Measurements from ENCODE around the gene EEFSEC. TPM values are rescaled to one million over a fixed set of nuclear protein-coding genes. Genes with fewer than 3 reads are reported as not detected.

Gene EEFSEC
- total and polyA plus RNA-seq, 2 of the 4 experiments (the other 2 are of a cell fraction), result 4.5 to 9.3 TPM

DNA sequence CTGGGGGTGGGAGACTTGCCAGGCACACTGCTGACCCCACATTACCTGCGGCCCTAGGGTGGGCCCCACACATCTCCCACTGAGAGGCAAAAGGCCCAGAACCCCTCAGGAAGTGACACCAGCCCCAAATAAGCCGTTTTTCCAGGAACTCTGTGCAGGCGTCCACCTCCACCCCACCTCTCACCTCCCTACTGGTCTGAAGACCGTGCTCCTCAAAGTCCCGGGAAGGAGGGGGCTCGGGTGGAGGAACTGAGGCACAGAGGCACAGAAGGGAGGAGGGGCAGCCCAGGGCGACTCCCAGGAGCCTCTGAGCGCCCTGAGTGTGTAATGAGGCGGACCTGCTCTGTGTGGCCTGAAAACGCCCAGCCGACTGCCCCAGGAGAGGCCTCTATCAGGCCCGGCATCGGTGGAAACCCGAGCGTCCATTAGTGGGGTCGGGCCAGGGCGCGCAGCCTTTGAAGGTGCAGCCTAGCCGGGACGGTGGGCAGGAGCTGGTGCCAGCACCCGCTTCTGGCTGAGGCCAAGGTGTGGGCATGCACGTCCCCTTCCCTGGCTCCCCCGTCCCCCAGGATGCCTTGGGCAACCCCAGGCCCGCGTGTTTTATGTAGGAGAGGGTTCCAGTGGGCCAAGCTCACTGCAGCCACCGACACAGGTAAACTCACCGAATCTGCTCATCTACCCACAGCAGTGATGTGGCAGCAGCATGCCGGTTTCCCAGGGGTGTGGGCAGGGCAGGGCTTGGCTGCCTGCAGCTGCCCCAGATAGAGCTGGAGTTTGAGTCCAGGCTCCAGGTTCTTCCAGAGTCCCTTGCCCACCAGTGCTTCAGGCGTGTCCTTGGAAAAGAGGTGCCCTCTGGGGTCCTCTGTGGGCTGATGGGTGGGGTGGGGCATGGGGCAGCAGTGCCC, 257.6 kb downstream of the EEFSEC start:
- no TSS peak for BruUV-seq (replicated peaks)
- Histone ChIP-seq H3K27ac (ENCODE audit: insufficient read depth, low read length) (no peak overlapping the region), H3K9ac (ENCODE audit: low read depth, low read length) (no peak overlapping the region), H2BK5ac (ENCODE audit: low read depth, low read length, poor library complexity, severe bottlenecking) (no peak overlapping the region), H3K9me3 (ENCODE audit: control insufficient read depth, insufficient read depth, low read length) (no peaks in the 10 kb centered on the region), H4K91ac (ENCODE audit: insufficient read depth, low read depth, low read length) (no peak overlapping the region), H3K56ac (ENCODE audit: extremely low read depth, insufficient read depth, low read length) (no peak overlapping the region), H3K36me3 (ENCODE audit: control insufficient read depth, insufficient read depth, low read length) (no peaks in the 10 kb centered on the region), H2AFZ (replicated peaks; ENCODE audit: low read length, poor library complexity) (no peak overlapping the region), H4K20me1 (ENCODE audit: insufficient read depth, low read length) (no peaks in the 10 kb centered on the region; the same call in 1 of the 2 replicates), H4K5ac (ENCODE audit: low read depth, low read length) (no peak overlapping the region), H3K9me1 (ENCODE audit: insufficient read depth, low read length) (peaks cover 5% of the 10 kb centered on the region; the same call in 1 of the 2 replicates), H3K27me3 (ENCODE audit: control insufficient read depth, insufficient read depth, low read length) (no peaks in the 10 kb centered on the region), H2BK120ac (ENCODE audit: low read depth, low read length) (no peak overlapping the region), H2BK15ac (ENCODE audit: low read depth, low read length) (no peak overlapping the region), H4K8ac (ENCODE audit: low read depth in 2 of 2, low read length in 2 of 2) (no peak overlapping the region), H3K23ac (ENCODE audit: low read depth, low read length) (no peak overlapping the region), H2BK20ac (ENCODE audit: low read depth, low read length) (no peak overlapping the region), H3K14ac (replicated peaks; ENCODE audit: low read depth, low read length) (no peak overlapping the region), H3K4me2 (ENCODE audit: low read depth, low read length) (no peak overlapping the region), H2AK5ac (ENCODE audit: low read depth, low read length) (no peak overlapping the region), H3K79me1 (ENCODE audit: low read depth in 1 of 2, low read length in 2 of 2) (no peaks in the 10 kb centered on the region), H3K18ac (ENCODE audit: low read depth, low read length) (no peak overlapping the region), H3K4ac (ENCODE audit: low read depth, low read length) (no peak overlapping the region), H3K4me1 (ENCODE audit: control insufficient read depth, insufficient read depth, low read length) (no peaks in the 10 kb centered on the region), H3K4me3 (ENCODE audit: insufficient read depth, low read depth, low read length) (no peak overlapping the region), H2AK9ac (replicated peaks; ENCODE audit: low read depth, low read length, poor library complexity) (no peak overlapping the region)
- ChIA-PET CTCF (no interaction called here), POLR2A (ENCODE audit: unreplicated experiment) (no interaction called here)
- TF ChIP-seq, protein P1, sequence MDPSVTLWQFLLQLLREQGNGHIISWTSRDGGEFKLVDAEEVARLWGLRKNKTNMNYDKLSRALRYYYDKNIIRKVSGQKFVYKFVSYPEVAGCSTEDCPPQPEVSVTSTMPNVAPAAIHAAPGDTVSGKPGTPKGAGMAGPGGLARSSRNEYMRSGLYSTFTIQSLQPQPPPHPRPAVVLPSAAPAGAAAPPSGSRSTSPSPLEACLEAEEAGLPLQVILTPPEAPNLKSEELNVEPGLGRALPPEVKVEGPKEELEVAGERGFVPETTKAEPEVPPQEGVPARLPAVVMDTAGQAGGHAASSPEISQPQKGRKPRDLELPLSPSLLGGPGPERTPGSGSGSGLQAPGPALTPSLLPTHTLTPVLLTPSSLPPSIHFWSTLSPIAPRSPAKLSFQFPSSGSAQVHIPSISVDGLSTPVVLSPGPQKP (IDR thresholded peaks at IDR 0.05; ENCODE audit: borderline replicate concordance, low read depth, low read length), result no peak
- no peak for TF ChIP-seq BHLHE40 (IDR thresholded peaks at IDR 0.05; ENCODE audit: low read depth, low read length)
- no peak for TF ChIP-seq CHD1 (IDR thresholded peaks at IDR 0.05; ENCODE audit: low read depth, low read length)
- TF ChIP-seq RAD21 (IDR thresholded peaks at IDR 0.05; ENCODE audit: low read length), result no peak
- no peak for TF ChIP-seq FOS (IDR thresholded peaks at IDR 0.05; ENCODE audit: low read depth, low read length)
- TF ChIP-seq POLR2A (IDR thresholded peaks at IDR 0.05; ENCODE audit: low read depth, low read length), result no peak
- TF ChIP-seq, protein P2, sequence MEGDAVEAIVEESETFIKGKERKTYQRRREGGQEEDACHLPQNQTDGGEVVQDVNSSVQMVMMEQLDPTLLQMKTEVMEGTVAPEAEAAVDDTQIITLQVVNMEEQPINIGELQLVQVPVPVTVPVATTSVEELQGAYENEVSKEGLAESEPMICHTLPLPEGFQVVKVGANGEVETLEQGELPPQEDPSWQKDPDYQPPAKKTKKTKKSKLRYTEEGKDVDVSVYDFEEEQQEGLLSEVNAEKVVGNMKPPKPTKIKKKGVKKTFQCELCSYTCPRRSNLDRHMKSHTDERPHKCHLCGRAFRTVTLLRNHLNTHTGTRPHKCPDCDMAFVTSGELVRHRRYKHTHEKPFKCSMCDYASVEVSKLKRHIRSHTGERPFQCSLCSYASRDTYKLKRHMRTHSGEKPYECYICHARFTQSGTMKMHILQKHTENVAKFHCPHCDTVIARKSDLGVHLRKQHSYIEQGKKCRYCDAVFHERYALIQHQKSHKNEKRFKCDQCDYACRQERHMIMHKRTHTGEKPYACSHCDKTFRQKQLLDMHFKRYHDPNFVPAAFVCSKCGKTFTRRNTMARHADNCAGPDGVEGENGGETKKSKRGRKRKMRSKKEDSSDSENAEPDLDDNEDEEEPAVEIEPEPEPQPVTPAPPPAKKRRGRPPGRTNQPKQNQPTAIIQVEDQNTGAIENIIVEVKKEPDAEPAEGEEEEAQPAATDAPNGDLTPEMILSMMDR (conservative IDR thresholded peaks at IDR 0.05; ENCODE audit: low read depth, low read length), result no peak
- no peak for TF ChIP-seq MXI1 (IDR thresholded peaks at IDR 0.05; ENCODE audit: borderline replicate concordance, low read depth, low read length)
- TF ChIP-seq MAFK (IDR thresholded peaks at IDR 0.05; ENCODE audit: low read depth, low read length), result no peak
- 86% methylated on average over 18 of the region's 29 CpGs; no CpG with 5 or more reads in 1 of the 2 experiments for WGBS, 2 experiments (ENCODE audit: extremely low coverage in 2 of 2, insufficient read length in 1 of 2)
- dilution Hi-C loops (cut with HindIII; ENCODE audit: low sequenced_read_pairs, unreplicated experiment) (no loop called here), in situ Hi-C loops (cut with MboI; ENCODE audit: low sequenced_read_pairs) (no loop called here), intact Hi-C loops (cut with micrococcal nuclease) (no loop called here)
- ATAC-seq (ENCODE audit: low read depth) (no peak), DNase-seq (no peak)
